K562 (cell line): ENCODE data around the gene ATP8B4. TPM values are rescaled to one million over a fixed set of nuclear protein-coding genes. Genes with fewer than 3 reads are reported as not detected.
"Not testable (repeated sequence)": the region's sequence is repeated elsewhere in the genome, so short reads cannot be mapped to it uniquely, and the experiment has no call there.

Experiments
- ATAC-seq: fragments of 200-7000 bp; cut with Tn5 transposase; 3 replicates; pipeline ENCODE4 v1.9.1; 2020; ENCODE audit warnings: moderate library complexity
- BruUV-seq: library from RNA; stranded (reverse); fragments of 400-500 nt; replicated peaks from 2 replicates; lab custom pipeline; 2021; lab: Mats Ljungman, UMichigan
- CTCF ChIA-PET: fragments of 300-600 bp; formaldehyde crosslinking; extraction: SDS; loops from one replicate; lab custom pipeline; 2021; ENCODE audit warnings: low intra/inter-chr PET ratio; lab: Yijun Ruan, JAX
- POLR2A ChIA-PET: fragments of 300-600, 350-650 bp; sonication (Branson Sonifier 250); formaldehyde crosslinking; extraction: SDS; loops from one replicate; lab custom pipeline; 2021; ENCODE audit warnings: antibody characterized with exemption, inconsistent platforms; lab: Yijun Ruan, JAX
- DNase-seq, 4 experiments: peaks; one replicate each; pipeline versions ENCODE4 v3.0.0 to v3.0.0-alpha.2; 2011 to 2018; ENCODE audit warnings: low spot score in 3 of 4, mixed read lengths in 3 of 4; ENCODE audit errors: extremely low read depth in 1 of 4
- FAIRE-seq: peaks from 2 replicates; lab custom pipeline; 2011; peaks lifted over from hg19 to GRCh38; lab: Jason Lieb, UNC
- H2AFZ ChIP-seq: 2 replicates; pipeline ENCODE4 v1.6.0; 2011; ENCODE audit warnings: low read depth, low read length, control low read depth, inconsistent platforms
- H3K27ac ChIP-seq: fragments of 200-600 bp; 3 replicates; pipeline ENCODE4 v1.8.0; 2011; ENCODE audit warnings: low read depth, mild to moderate bottlenecking, control low read depth, inconsistent platforms, low read length, moderate library complexity, mixed read lengths; ENCODE audit errors: extremely low read depth
- H3K27me3 ChIP-seq, 2 experiments: fragments of 300-600 bp in 1 of 2; 2 replicates in 1 of 2; 3 replicates in 1 of 2; pipeline versions ENCODE4 v1.6.0 to v1.8.0; 2011; ENCODE audit warnings: inconsistent platforms in 2 of 2, low read length in 2 of 2, mild to moderate bottlenecking in 1 of 2, mixed read lengths in 1 of 2, moderate library complexity in 1 of 2; ENCODE audit not compliant: control insufficient read depth in 2 of 2, insufficient read depth in 2 of 2
- H3K36me3 ChIP-seq: fragments of 300-600 bp; 3 replicates; pipeline ENCODE4 v1.8.0; 2011; ENCODE audit warnings: mild to moderate bottlenecking, low read length, inconsistent platforms; ENCODE audit not compliant: control insufficient read depth, insufficient read depth
- H3K4me1 ChIP-seq, 2 experiments: fragments of 200-600 bp in 1 of 2; replicated peaks in 1 of 2; 2 replicates in 1 of 2; 3 replicates in 1 of 2; pipeline versions ENCODE4 v1.5.1 to v1.8.0; 2011; ENCODE audit warnings: inconsistent platforms in 2 of 2, low read length in 2 of 2, mild to moderate bottlenecking in 1 of 2, mixed read lengths in 1 of 2, moderate library complexity in 1 of 2; ENCODE audit not compliant: control insufficient read depth in 2 of 2, insufficient read depth in 2 of 2
- H3K4me2 ChIP-seq: 2 replicates; pipeline ENCODE4 v1.6.1; 2011; ENCODE audit warnings: low read length, control low read depth, inconsistent platforms, mixed read lengths; ENCODE audit not compliant: insufficient read depth
- H3K4me3 ChIP-seq: fragments of 200-600 bp; sonication (generic), shearing (Covaris generic); 2 replicates; pipeline ENCODE4 v1.5.1; 2016; ENCODE audit warnings: control low read depth, inconsistent platforms
- H3K79me2 ChIP-seq: fragments of 200-600 bp; 3 replicates; pipeline ENCODE4 v1.8.0; 2011; ENCODE audit warnings: low read length, inconsistent platforms; ENCODE audit not compliant: control insufficient read depth, insufficient read depth
- H3K9ac ChIP-seq, 2 experiments: 2 replicates each; pipeline versions ENCODE4 v1.6.0 to v1.6.1; 2011; ENCODE audit warnings: low read depth in 2 of 2, low read length in 2 of 2, control low read depth in 1 of 2, inconsistent platforms in 1 of 2, mild to moderate bottlenecking in 1 of 2, mixed read lengths in 1 of 2; ENCODE audit not compliant: insufficient read depth in 1 of 2
- H3K9me1 ChIP-seq: one replicate; pipeline ENCODE4 v1.6.0; 2011; ENCODE audit warnings: inconsistent platforms, mild to moderate bottlenecking, low read length, moderate library complexity; ENCODE audit not compliant: control insufficient read depth, insufficient read depth
- H3K9me3 ChIP-seq: replicated peaks from 2 replicates; pipeline ENCODE4 v1.5.1; 2011; ENCODE audit warnings: low read depth, low read length, inconsistent platforms; ENCODE audit not compliant: control insufficient read depth, insufficient read depth
- H4K20me1 ChIP-seq: replicated peaks from 2 replicates; pipeline ENCODE4 v1.6.1; 2011; ENCODE audit warnings: low read length, inconsistent platforms, mixed read lengths; ENCODE audit not compliant: control insufficient read depth, insufficient read depth
- RBM25 ChIP-seq: fragments of 200-400 bp; formaldehyde crosslinking; IDR thresholded peaks from 2 replicates; pipeline ENCODE4 v1.6.1; 2018; ENCODE audit warnings: low read length, low read depth, moderate library complexity; ENCODE audit not compliant: severe bottlenecking
- VEZF1 ChIP-seq: fragments of 200-800 bp; sonication (Bioruptor generic); IDR thresholded peaks from 2 replicates; pipeline ENCODE4 v1.6.1; 2017; ENCODE audit warnings: missing genetic modification characterization, missing compliant biosample characterization
- ZNF146 ChIP-seq: IDR thresholded peaks from one replicate; pipeline ENCODE4 v1.6.1; 2018; ENCODE audit warnings: missing compliant biosample characterization; ENCODE audit not compliant: unreplicated experiment
- ZNF518B ChIP-seq: fragments of 250-450 bp; sonication (Bioruptor Pico); IDR thresholded peaks from 2 replicates; pipeline ENCODE4 v1.5.0; 2021; ENCODE audit warnings: mild to moderate bottlenecking, moderate library complexity
- ZNF668 ChIP-seq: fragments of 250-450 bp; sonication (Bioruptor Pico); IDR thresholded peaks from 2 replicates; pipeline ENCODE4 v1.8.0; 2022; ENCODE audit warnings: mild to moderate bottlenecking, inconsistent platforms
- WGBS: fragments of 100-300 bp; shearing (Covaris generic); methylation state at CpG from one replicate; pipeline ENCODE4 v1.1.6; 2016; ENCODE audit warnings: low coverage, mixed read lengths; ENCODE audit not compliant: insufficient coverage; ENCODE audit errors: missing lambda C conversion rate; 5-methylcytosine and 5-hydroxymethylcytosine counted together
- in situ Hi-C: fragments of 300-500 bp; cut with MboI; formaldehyde crosslinking; loops from 4 replicates; pipeline ENCODE4 v1.15.0; 2018; ENCODE audit warnings: inconsistent platforms, mixed read lengths
- intact Hi-C: fragments of 100-400 bp; cut with micrococcal nuclease; formaldehyde crosslinking; loops from 2 replicates; pipeline ENCODE4 v1.14.2; 2022
- polyA plus RNA-seq, 8 experiments: library from polyadenylated mRNA; depleted of rRNA in 4 of 8; stranded (reverse) in 5 of 8; unstranded in 3 of 8; fragments of >200 nt; fragmentation: Nextera tagmentation in 2 of 8; fragmentation: Illumina TruSeq in 1 of 8; extraction: Ambion mirVana in 2 of 8; extraction: Trizol in 1 of 8; gene quantifications; 2 replicates each; pipeline versions ENCODE4 v1.2.1 to v1.2.3, GENCODE V29; 2011 to 2014; ENCODE audit warnings: inconsistent platforms in 1 of 8, missing spikeins in 1 of 8
- total RNA-seq, 7 experiments: library from RNA; depleted of rRNA in 6 of 7; stranded (reverse); fragments of >200 nt in 6 of 7; fragmentation: Illumina TruSeq in 2 of 7; extraction: Trizol in 2 of 7; gene quantifications; 2 replicates each; pipeline versions ENCODE4 v1.2.1 to v1.2.3, GENCODE V29; 2011 to 2021; ENCODE audit warnings: low replicate concordance in 1 of 7

Gene ATP8B4
- total and polyA plus RNA-seq, 9 of the 15 experiments (the other 6 are each of a cell fraction or from before 2014, with no cell fraction given) = 0.14 to 2.5 (median 0.44) TPM

- H3K9me1 ChIP-seq, BruUV-seq, FAIRE-seq, POLR2A ChIA-PET, CTCF ChIA-PET, in situ Hi-C loops, H3K27me3 ChIP-seq, ATAC-seq, H3K9me3 ChIP-seq, DNase-seq, H4K20me1 ChIP-seq, H3K79me2 ChIP-seq, H3K4me1 ChIP-seq, H3K4me2 ChIP-seq, intact Hi-C loops, H2AFZ ChIP-seq, H3K27ac ChIP-seq, H3K9ac ChIP-seq, H3K4me3 ChIP-seq, H3K36me3 ChIP-seq: not testable (repeated sequence)
- TF ChIP-seq RBM25 (peak; percentile 35), ZNF146 (CRISPR knock-in tag) (peak; percentile 96)
- WGBS = 2% methylated on average over 9 of the region's 9 CpGs
Observed at GRCh38 chr15:49963033-49963772, 155.8 kb downstream of the ATP8B4 start.

- no peak overlapping the region for H3K9ac ChIP-seq
- 1% methylated on average over 3 of the region's 3 CpGs for WGBS
- BruUV-seq = no TSS peak
- ChIA-PET CTCF (no interaction called here), POLR2A (no interaction called here)
- no peak overlapping the region for H2AFZ ChIP-seq
- ATAC-seq (no peak), DNase-seq (no peak), FAIRE-seq (no peak)
- H3K27me3 ChIP-seq = no peaks in the 10 kb centered on the region
- H3K4me1 ChIP-seq = no peaks in the 10 kb centered on the region
- TF ChIP-seq ZNF668 (CRISPR knock-in tag) (no peak), VEZF1 (CRISPR knock-in tag) (no peak), ZNF518B (no peak)
- no peaks in the 10 kb centered on the region for H3K9me3 ChIP-seq
- in situ Hi-C loops = no loop called here
- no peaks in the 10 kb centered on the region for H4K20me1 ChIP-seq
- no peak overlapping the region for H3K4me2 ChIP-seq
- H3K79me2 ChIP-seq = no peaks in the 10 kb centered on the region
- intact Hi-C loops = no loop called here
- H3K4me3 ChIP-seq = no peak overlapping the region
- no peaks in the 10 kb centered on the region for H3K36me3 ChIP-seq
- H3K9me1 ChIP-seq = no peaks in the 10 kb centered on the region
- no peak overlapping the region for H3K27ac ChIP-seq
Observed at GRCh38 chr15:49962044-49962602, 156.9 kb downstream of the ATP8B4 start.
